ENCODE results near the gene GALNT2. TPM values are rescaled to one million over a fixed set of nuclear protein-coding genes. Genes with fewer than 3 reads are reported as not detected.
A peak's percentile ranks its signal among the peaks of the same experiment; 100 is the strongest.

GALNT2 gene
- total and polyA plus RNA-seq, 10 donors, result 7.9 to 44.8 (median 36.9) TPM

- intact Hi-C loops (cut with DNase I; ENCODE audit: low total_unique reads), result no loop called here
- Histone ChIP-seq H3K4me1 (peaks cover 0 to 13% (median 1%) of the 10 kb centered on the region in 6 donors), H3K4me3 (no peak overlapping the region), H3K36me3 (peaks cover 0 to 6% (median 0%) of the 10 kb centered on the region in 6 donors), H3K9me3 (no peaks in the 10 kb centered on the region), H3K27me3 (replicated peaks in 1 of 7) (no peaks in the 10 kb centered on the region), H3K27ac (no peak overlapping the region)
- DNase-seq, result no peak
- TF ChIP-seq CTCF (IDR thresholded peaks at IDR 0.05 in 8 of 11, conservative IDR thresholded peaks at IDR 0.05 in 3 of 11) (no peak), POLR2A (IDR thresholded peaks at IDR 0.05) (no peak), POLR2AphosphoS5 (IDR thresholded peaks at IDR 0.05) (no peak)
- WGBS, 5 donors, result 96 to 99% (median 96%) methylated on average over 4 of the region's 4 CpGs
Measured at GRCh38 chr1:230097370-230097769, 30.3 kb downstream of the GALNT2 start.

- no peaks in the 10 kb centered on the region for H3K27me3 ChIP-seq (replicated peaks in 1 of 7)
- H3K27ac ChIP-seq, result no peak overlapping the region
- no peaks in the 10 kb centered on the region for H3K36me3 ChIP-seq
- H3K4me3 ChIP-seq, result no peak overlapping the region
- H3K9me3 ChIP-seq, result no peaks in the 10 kb centered on the region
- intact Hi-C loops (cut with DNase I; ENCODE audit: low total_unique reads), result no loop called here
- WGBS, 5 donors, result 95 to 98% (median 97%) methylated on average over 8 of the region's 8 CpGs
- no peak for TF ChIP-seq POLR2A (IDR thresholded peaks at IDR 0.05)
- TF ChIP-seq POLR2AphosphoS5 (IDR thresholded peaks at IDR 0.05), result no peak
- TF ChIP-seq CTCF (IDR thresholded peaks at IDR 0.05 in 8 of 11, conservative IDR thresholded peaks at IDR 0.05 in 3 of 11), result no peak
- H3K4me1 ChIP-seq, result peaks cover 4 to 26% (median 9%) of the 10 kb centered on the region in 6 donors
- DNase-seq, result no peak
Measured at GRCh38 chr1:230098723-230099122, 31.7 kb downstream of the GALNT2 start.

- no peak overlapping the region for H3K27ac ChIP-seq
- H3K9me3 ChIP-seq, result no peaks in the 10 kb centered on the region
- H3K36me3 ChIP-seq, result no peaks in the 10 kb centered on the region
- WGBS, 5 donors, result 92 to 100% (median 98%) methylated on average over 1 of the region's 1 CpG
- no peak for DNase-seq
- no peak overlapping the region for H3K4me3 ChIP-seq
- no peak for TF ChIP-seq CTCF (IDR thresholded peaks at IDR 0.05 in 8 of 11, conservative IDR thresholded peaks at IDR 0.05 in 3 of 11)
- no peak for TF ChIP-seq POLR2A (IDR thresholded peaks at IDR 0.05)
- no peak for TF ChIP-seq POLR2AphosphoS5 (IDR thresholded peaks at IDR 0.05)
- intact Hi-C loops (cut with DNase I; ENCODE audit: low total_unique reads), result no loop called here
- H3K27me3 ChIP-seq (replicated peaks in 1 of 7), result no peaks in the 10 kb centered on the region
- H3K4me1 ChIP-seq, result peaks cover 11 to 34% (median 17%) of the 10 kb centered on the region in 6 donors
Measured at GRCh38 chr1:230099465-230099864, 32.4 kb downstream of the GALNT2 start.

- intact Hi-C loops (cut with DNase I; ENCODE audit: low total_unique reads), result no loop called here
- Histone ChIP-seq H3K27ac (peak overlapping the region in 1 of 8 donors; percentile 47), H3K4me3 (no peak overlapping the region), H3K36me3 (no peaks in the 10 kb centered on the region), H3K4me1 (peaks cover 24 to 49% (median 31%) of the 10 kb centered on the region in 6 donors), H3K9me3 (no peaks in the 10 kb centered on the region), H3K27me3 (replicated peaks in 1 of 7) (no peaks in the 10 kb centered on the region)
- 91 to 96% (median 94%) methylated on average over 3 of the region's 3 CpGs for WGBS, 5 donors
- DNase-seq, result no peak
- TF ChIP-seq CTCF (IDR thresholded peaks at IDR 0.05 in 8 of 11, conservative IDR thresholded peaks at IDR 0.05 in 3 of 11) (no peak), POLR2AphosphoS5 (IDR thresholded peaks at IDR 0.05) (no peak), POLR2A (IDR thresholded peaks at IDR 0.05) (no peak)
Measured at GRCh38 chr1:230100932-230101331, 33.9 kb downstream of the GALNT2 start.

Measured in spleen (tissue), 11 donors.